GM12801 (cell line): Measurements from ENCODE around the gene SNURF.

ENCODE experiments used
- TF ChIP-seq, protein P1 (sequence below): IDR thresholded peaks from one replicate; pipeline ENCODE4 v1.5.1; 2011; ENCODE audit warnings: control low read depth; ENCODE audit not compliant: insufficient read length; ENCODE audit errors: extremely low read depth

Gene SNURF

DNA sequence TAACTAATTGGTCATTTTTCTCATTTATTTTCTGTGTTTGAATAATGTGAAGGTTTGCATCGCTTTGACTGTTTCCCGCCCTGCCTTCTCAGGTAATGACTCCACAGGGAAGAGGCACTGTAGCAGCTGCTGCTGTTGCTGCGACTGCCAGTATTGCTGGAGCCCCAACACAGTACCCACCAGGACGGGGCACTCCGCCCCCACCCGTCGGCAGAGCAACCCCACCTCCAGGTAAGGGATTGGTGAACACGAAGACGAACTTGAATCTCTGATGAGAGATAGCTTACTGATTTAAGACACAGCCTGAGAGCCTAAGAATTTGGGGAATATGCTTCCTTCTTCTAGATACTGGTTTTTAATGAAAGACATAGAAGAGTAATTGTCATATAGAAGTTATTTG, 22.9 kb downstream of the SNURF start:
- TF ChIP-seq, protein P1, sequence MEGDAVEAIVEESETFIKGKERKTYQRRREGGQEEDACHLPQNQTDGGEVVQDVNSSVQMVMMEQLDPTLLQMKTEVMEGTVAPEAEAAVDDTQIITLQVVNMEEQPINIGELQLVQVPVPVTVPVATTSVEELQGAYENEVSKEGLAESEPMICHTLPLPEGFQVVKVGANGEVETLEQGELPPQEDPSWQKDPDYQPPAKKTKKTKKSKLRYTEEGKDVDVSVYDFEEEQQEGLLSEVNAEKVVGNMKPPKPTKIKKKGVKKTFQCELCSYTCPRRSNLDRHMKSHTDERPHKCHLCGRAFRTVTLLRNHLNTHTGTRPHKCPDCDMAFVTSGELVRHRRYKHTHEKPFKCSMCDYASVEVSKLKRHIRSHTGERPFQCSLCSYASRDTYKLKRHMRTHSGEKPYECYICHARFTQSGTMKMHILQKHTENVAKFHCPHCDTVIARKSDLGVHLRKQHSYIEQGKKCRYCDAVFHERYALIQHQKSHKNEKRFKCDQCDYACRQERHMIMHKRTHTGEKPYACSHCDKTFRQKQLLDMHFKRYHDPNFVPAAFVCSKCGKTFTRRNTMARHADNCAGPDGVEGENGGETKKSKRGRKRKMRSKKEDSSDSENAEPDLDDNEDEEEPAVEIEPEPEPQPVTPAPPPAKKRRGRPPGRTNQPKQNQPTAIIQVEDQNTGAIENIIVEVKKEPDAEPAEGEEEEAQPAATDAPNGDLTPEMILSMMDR = no peak

DNA sequence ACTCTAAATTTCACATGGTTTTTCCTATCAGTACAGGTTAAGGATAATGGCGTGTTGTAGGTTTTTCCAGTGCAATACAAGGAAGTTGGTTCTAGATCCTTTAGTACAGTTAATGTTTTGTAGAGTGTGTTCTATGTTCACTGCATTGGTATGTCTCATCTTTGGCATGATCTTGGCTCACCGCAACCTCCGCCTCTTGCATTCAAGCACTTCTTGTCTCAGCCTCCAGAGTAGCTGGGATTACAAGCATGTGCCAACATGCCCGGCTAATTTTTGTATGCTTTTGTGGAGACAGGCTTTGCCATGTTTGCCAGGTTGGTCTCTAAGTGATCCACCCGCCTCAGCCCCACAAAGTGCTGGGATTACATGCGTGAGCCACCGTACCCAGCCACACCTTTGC, 30.4 kb downstream of the SNURF start:
- TF ChIP-seq, protein P1 = no peak

DNA sequence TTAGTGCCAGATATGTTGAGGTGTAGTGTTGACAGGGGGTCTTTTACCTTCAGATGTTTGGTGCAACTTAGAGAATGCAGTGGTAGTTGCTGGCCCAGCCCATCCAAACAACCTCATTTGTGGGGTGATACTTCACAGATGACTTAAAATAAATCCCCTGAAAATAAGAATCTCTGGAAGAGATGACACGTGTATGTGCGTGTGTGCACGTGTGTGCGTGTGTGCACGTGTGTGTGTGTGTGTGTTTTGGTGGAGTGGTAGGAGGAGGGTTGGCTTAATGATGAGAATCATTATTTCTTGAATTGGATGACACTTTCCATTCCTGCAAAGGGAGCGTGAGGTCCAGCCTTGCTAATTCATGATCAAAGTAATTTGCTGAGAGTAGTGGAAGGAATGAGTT, 31.9 kb downstream of the SNURF start:
- TF ChIP-seq, protein P1 = no peak
